ENCODE data around the gene CNOT4. TPM values are rescaled to one million over a fixed set of nuclear protein-coding genes. Genes with fewer than 3 reads are reported as not detected.

CNOT4 gene
- total and polyA plus RNA-seq, 2 of the 8 experiments (the other 6 are each of a cell fraction or from before 2014, with no cell fraction given) = 10.9 to 25.8 TPM

DNA sequence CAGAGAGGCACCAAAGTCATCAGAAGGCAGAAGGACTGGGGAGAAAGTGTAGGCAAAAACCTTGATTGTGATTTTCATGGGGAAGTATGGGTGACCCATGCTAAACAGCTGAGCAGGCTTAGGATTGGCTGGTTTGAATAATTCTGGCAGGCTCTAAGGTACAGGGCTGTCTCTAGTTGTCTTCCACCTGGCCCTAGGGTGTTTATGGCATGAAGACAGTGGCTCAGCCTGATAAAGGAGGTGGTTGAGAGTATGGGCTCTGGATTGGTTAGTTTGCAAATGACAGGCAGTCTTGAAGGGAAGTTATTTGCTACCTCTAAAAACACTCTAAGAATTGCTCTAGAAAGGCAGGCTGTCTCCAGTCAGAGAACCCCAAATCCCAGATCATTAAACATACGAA, 176.0 kb downstream of the CNOT4 start:
- no peak overlapping the region for H2AFZ ChIP-seq (ENCODE audit: low read length)
- DNase-seq (ENCODE audit: low read depth in 1 of 2, low spot score in 2 of 2) = no peak
- CTCF ChIA-PET (ENCODE audit: partially characterized antibody) = interaction anchor here (0.6 to 5.7 kb wide), 8 partner anchors 16 to 799 kb away, joined by 3 to 171 read pairs (median 8); no protein-coding TSS in a partner anchor
- TF ChIP-seq, protein P1, sequence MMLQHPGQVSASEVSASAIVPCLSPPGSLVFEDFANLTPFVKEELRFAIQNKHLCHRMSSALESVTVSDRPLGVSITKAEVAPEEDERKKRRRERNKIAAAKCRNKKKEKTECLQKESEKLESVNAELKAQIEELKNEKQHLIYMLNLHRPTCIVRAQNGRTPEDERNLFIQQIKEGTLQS (IDR thresholded peaks at IDR 0.05; ENCODE audit: insufficient read depth, low read depth, low read length) = no peak
- no peak for TF ChIP-seq CBX5 (IDR thresholded peaks at IDR 0.05; ENCODE audit: low read depth, low read length)
- no peak for TF ChIP-seq CBX8 (IDR thresholded peaks at IDR 0.05; ENCODE audit: borderline replicate concordance, low read depth, low read length)
- TF ChIP-seq ZNF274 (IDR thresholded peaks at IDR 0.05; ENCODE audit: borderline replicate concordance, extremely low read depth, low read length) = no peak
- TF ChIP-seq TAF7 (optimal IDR thresholded peaks at IDR 0.05; ENCODE audit: borderline replicate concordance, low read depth, low read length) = no peak
- TF ChIP-seq RNF2 (IDR thresholded peaks at IDR 0.05; ENCODE audit: borderline replicate concordance, low read depth, low read length, missing control alignments, poor library complexity, severe bottlenecking) = no peak
- no peak for TF ChIP-seq PHF8 (conservative IDR thresholded peaks at IDR 0.05; ENCODE audit: low read depth, low read length)
- no peak for TF ChIP-seq EGR1 (IDR thresholded peaks at IDR 0.05; ENCODE audit: borderline replicate concordance, low read depth, low read length)
- TF ChIP-seq GABPA (IDR thresholded peaks at IDR 0.05; ENCODE audit: borderline replicate concordance, insufficient read depth, low read length) = no peak

More for the DNA sequence above, 176.0 kb downstream of the CNOT4 start:
- H3K14ac ChIP-seq (ENCODE audit: insufficient read length) = no peak overlapping the region
- no peaks in the 10 kb centered on the region for H3K79me1 ChIP-seq (ENCODE audit: low read depth, low read length)
- no peak overlapping the region for H2AK5ac ChIP-seq (ENCODE audit: low read depth, low read length)
- POLR2A ChIA-PET (ENCODE audit: partially characterized antibody) = no interaction called here
- H4K5ac ChIP-seq (ENCODE audit: insufficient read length, low read depth, low read length) = no peak overlapping the region
- H2BK20ac ChIP-seq (ENCODE audit: low read length) = no peak overlapping the region
- no peak for FAIRE-seq
- 100% methylated on average over 1 of the region's 1 CpG; no CpG with 5 or more reads in 1 of the 2 experiments for WGBS, 2 experiments (ENCODE audit: extremely low coverage in 1 of 2, insufficient coverage in 1 of 2, insufficient read length in 1 of 2, insufficient replicate concordance in 2 of 2, low coverage in 1 of 2, low lambda C conversion rate in 2 of 2, missing lambda C conversion rate in 1 of 2)
- H3K18ac ChIP-seq (ENCODE audit: extremely low read depth, low read length) = no peak overlapping the region
- H3K4ac ChIP-seq (replicated peaks; ENCODE audit: insufficient read length, low read depth, low read length) = no peak overlapping the region
- no peaks in the 10 kb centered on the region for H4K20me1 ChIP-seq (replicated peaks in 1 of 2; ENCODE audit: control insufficient read depth in 1 of 2, insufficient read depth in 2 of 2, low read length in 2 of 2)
- no peak overlapping the region for H2BK12ac ChIP-seq (ENCODE audit: low read depth, low read length)
- peaks cover 0 to 4% (median 2%) of the 10 kb centered on the region in 4 experiments; a peak in 5 of 7 replicates for H3K4me1 ChIP-seq (replicated peaks in 1 of 4; ENCODE audit: control insufficient read depth in 3 of 4, insufficient read depth in 4 of 4, low read length in 3 of 4)
- H3K4me2 ChIP-seq (ENCODE audit: insufficient read depth in 1 of 2, low read depth in 2 of 2, low read length in 2 of 2) = no peak overlapping the region
- no peak overlapping the region for H4K8ac ChIP-seq (ENCODE audit: extremely low read depth, insufficient read depth, low read length)
- no peak overlapping the region for H3K27ac ChIP-seq (ENCODE audit: low read depth, low read length)
- H3K9ac ChIP-seq (replicated peaks in 1 of 4; ENCODE audit: extremely low read depth in 1 of 4, low read depth in 3 of 4, low read length in 3 of 4) = no peak overlapping the region
- no peaks in the 10 kb centered on the region for H3K23me2 ChIP-seq (ENCODE audit: low read depth, low read length)
- no peak overlapping the region for H2BK15ac ChIP-seq (ENCODE audit: low read length)
- no peaks in the 10 kb centered on the region for H3K27me3 ChIP-seq (replicated peaks in 1 of 4; ENCODE audit: control insufficient read depth in 3 of 4, extremely low read depth in 1 of 4, insufficient read depth in 3 of 4, low read length in 3 of 4)
- no peaks in the 10 kb centered on the region for H3K79me2 ChIP-seq (ENCODE audit: control insufficient read depth in 1 of 2, insufficient read depth in 2 of 2, low read length in 2 of 2)
- H2BK5ac ChIP-seq (ENCODE audit: low read depth, low read length) = no peak overlapping the region
- H3K4me3 ChIP-seq (ENCODE audit: extremely low read depth in 1 of 4, insufficient read depth in 2 of 4, low read depth in 3 of 4, low read length in 4 of 4) = no peak overlapping the region
- no peaks in the 10 kb centered on the region for H3K9me3 ChIP-seq (ENCODE audit: insufficient read depth in 2 of 2, low read depth in 1 of 2, low read length in 1 of 2)
- H3K36me3 ChIP-seq (ENCODE audit: control insufficient read depth in 2 of 4, insufficient read depth in 4 of 4, low read length in 3 of 4) = no peaks in the 10 kb centered on the region
- no peak overlapping the region for H4K91ac ChIP-seq (replicated peaks; ENCODE audit: insufficient read length, low read length)
- H2BK120ac ChIP-seq (replicated peaks; ENCODE audit: low read depth, low read length) = no peak overlapping the region
- no peak overlapping the region for H3K23ac ChIP-seq (ENCODE audit: insufficient read length)
- no peak overlapping the region for H3K56ac ChIP-seq (replicated peaks; ENCODE audit: insufficient read length, low read depth, low read length)
